Pons (tissue), 1 donor: ENCODE data around the gene ZBTB24.
"Not testable (repeated sequence)": the region's sequence is repeated elsewhere in the genome, so short reads cannot be mapped to it uniquely, and the experiment has no call there.

Experiments
- DNase-seq: peaks from one replicate; pipeline ENCODE4 v3.0.0-alpha.2; 2016; ENCODE audit warnings: low spot score

The ZBTB24 gene

GRCh38 chr6:109469591-109470189 is 13.3 kb downstream of the ZBTB24 start:
- DNase-seq = no peak

- no peak for DNase-seq
These were observed 15.3 kb downstream of the ZBTB24 start for GRCh38 chr6:109467696-109468095.

GRCh38 chr6:109466212-109466923 is 16.7 kb downstream of the ZBTB24 start:
- DNase-seq = no peak

- peak; percentile 90 for DNase-seq
These were observed 17.2 kb downstream of the ZBTB24 start for GRCh38 chr6:109465772-109466171.

- DNase-seq = no peak
These were observed 21.1 kb downstream of the ZBTB24 start for GRCh38 chr6:109461733-109462526.

- not testable (repeated sequence) for DNase-seq
These were observed 21.8 kb downstream of the ZBTB24 start for GRCh38 chr6:109461205-109461604.

- DNase-seq = no peak
These were observed 22.7 kb downstream of the ZBTB24 start for GRCh38 chr6:109460161-109460829.

- DNase-seq = peak; percentile 76
These were observed 24.1 kb downstream of the ZBTB24 start for GRCh38 chr6:109458774-109459531.

GRCh38 chr6:109457562-109457996 is 25.4 kb downstream of the ZBTB24 start:
- no peak for DNase-seq

GRCh38 chr6:109456710-109457561 is 26.1 kb downstream of the ZBTB24 start:
- peak; percentile 61 for DNase-seq

GRCh38 chr6:109456111-109456583 is 26.9 kb downstream of the ZBTB24 start:
- DNase-seq = no peak

- peak; percentile 40 for DNase-seq
These were observed 27.4 kb downstream of the ZBTB24 start, which contains the start of gene MICAL1 for GRCh38 chr6:109455437-109456110. MICAL1 (minus strand) TSS chr6:109455772; CDS start chr6:109454196, 1,576 bp downstream.

GRCh38 chr6:109454496-109455436 is 28.3 kb downstream of the ZBTB24 start:
- peak; percentile 81 for DNase-seq

- peak; percentile 32 for DNase-seq
These were observed 29.2 kb downstream of the ZBTB24 start for GRCh38 chr6:109453594-109454495.

- DNase-seq = no peak
These were observed 29.9 kb downstream of the ZBTB24 start for GRCh38 chr6:109453156-109453555.

- no peak for DNase-seq
These were observed 30.8 kb downstream of the ZBTB24 start for GRCh38 chr6:109452181-109452580.

- no peak for DNase-seq
These were observed 31.6 kb downstream of the ZBTB24 start for GRCh38 chr6:109451376-109451775.
